GM12873 (cell line): Measurements from ENCODE around the gene SH2D5.

Experiments used
- CTCF ChIP-seq: IDR thresholded peaks from 2 replicates; pipeline ENCODE4 v1.5.1; 2012; ENCODE audit warnings: low read depth, mild to moderate bottlenecking, moderate library complexity, low read length, control low read depth; ENCODE audit not compliant: insufficient read depth; ENCODE audit errors: missing control alignments

The SH2D5 gene

GRCh38 chr1:20684050-20684620, 48.4 kb downstream of the SH2D5 start:
- no peak for TF ChIP-seq CTCF

GRCh38 chr1:20683614-20684013, 48.9 kb downstream of the SH2D5 start:
- TF ChIP-seq CTCF, result no peak

GRCh38 chr1:20682571-20683236, 49.8 kb downstream of the SH2D5 start:
- no peak for TF ChIP-seq CTCF

- TF ChIP-seq CTCF, result no peak
These were observed 50.5 kb downstream of the SH2D5 start for GRCh38 chr1:20681999-20682398.

- no peak for TF ChIP-seq CTCF
These were observed 52.2 kb downstream of the SH2D5 start for GRCh38 chr1:20680269-20680668.

GRCh38 chr1:20678599-20678998, 53.9 kb downstream of the SH2D5 start:
- TF ChIP-seq CTCF, result no peak

- no peak for TF ChIP-seq CTCF
These were observed 60.3 kb downstream of the SH2D5 start for GRCh38 chr1:20672265-20672632.
